ENCODE results near the gene DDX47.

Gene DDX47

DNA sequence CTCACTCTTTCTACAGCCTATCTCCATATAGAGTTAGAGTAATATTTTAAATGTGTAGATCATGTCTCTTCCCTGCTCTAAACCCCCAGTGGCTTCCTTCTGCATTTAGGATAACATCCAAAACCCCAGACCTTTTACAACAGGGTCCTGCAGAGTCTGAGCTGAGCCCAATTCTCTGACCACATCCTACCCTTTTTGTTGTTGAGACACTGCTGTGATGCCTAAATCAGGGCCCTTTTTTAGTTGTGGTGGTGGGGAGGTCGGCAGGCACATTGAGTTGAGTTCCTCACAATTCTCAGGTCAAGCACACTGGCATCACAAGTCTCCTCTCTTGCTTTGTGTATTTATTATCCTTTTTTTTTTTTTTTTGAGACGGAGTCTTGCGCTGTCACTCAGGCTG is 1.8 kb upstream of the DDX47 start:
- H3K4me3 ChIP-seq (ENCODE audit: low read depth, low read length), result no peak overlapping the region
- H3K9me3 ChIP-seq (ENCODE audit: control insufficient read depth, low read length), result no peaks in the 10 kb centered on the region
- H3K27ac ChIP-seq, result no peak overlapping the region
- no peak overlapping the region for H3K9ac ChIP-seq
- peaks cover 11% of the 10 kb centered on the region for H3K4me1 ChIP-seq
- H2AFZ ChIP-seq, result no peak overlapping the region
- no peaks in the 10 kb centered on the region for H3K36me3 ChIP-seq (ENCODE audit: control insufficient read depth, insufficient read depth, low read length)
- TF ChIP-seq, protein P1, sequence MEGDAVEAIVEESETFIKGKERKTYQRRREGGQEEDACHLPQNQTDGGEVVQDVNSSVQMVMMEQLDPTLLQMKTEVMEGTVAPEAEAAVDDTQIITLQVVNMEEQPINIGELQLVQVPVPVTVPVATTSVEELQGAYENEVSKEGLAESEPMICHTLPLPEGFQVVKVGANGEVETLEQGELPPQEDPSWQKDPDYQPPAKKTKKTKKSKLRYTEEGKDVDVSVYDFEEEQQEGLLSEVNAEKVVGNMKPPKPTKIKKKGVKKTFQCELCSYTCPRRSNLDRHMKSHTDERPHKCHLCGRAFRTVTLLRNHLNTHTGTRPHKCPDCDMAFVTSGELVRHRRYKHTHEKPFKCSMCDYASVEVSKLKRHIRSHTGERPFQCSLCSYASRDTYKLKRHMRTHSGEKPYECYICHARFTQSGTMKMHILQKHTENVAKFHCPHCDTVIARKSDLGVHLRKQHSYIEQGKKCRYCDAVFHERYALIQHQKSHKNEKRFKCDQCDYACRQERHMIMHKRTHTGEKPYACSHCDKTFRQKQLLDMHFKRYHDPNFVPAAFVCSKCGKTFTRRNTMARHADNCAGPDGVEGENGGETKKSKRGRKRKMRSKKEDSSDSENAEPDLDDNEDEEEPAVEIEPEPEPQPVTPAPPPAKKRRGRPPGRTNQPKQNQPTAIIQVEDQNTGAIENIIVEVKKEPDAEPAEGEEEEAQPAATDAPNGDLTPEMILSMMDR (IDR thresholded peaks at IDR 0.05), result no peak
- H3K27me3 ChIP-seq (ENCODE audit: control insufficient read depth, insufficient read depth, low read length), result no peaks in the 10 kb centered on the region
- H3K79me2 ChIP-seq, result peaks cover 30% of the 10 kb centered on the region
- H3K4me2 ChIP-seq (ENCODE audit: low read length), result no peak overlapping the region

DNA sequence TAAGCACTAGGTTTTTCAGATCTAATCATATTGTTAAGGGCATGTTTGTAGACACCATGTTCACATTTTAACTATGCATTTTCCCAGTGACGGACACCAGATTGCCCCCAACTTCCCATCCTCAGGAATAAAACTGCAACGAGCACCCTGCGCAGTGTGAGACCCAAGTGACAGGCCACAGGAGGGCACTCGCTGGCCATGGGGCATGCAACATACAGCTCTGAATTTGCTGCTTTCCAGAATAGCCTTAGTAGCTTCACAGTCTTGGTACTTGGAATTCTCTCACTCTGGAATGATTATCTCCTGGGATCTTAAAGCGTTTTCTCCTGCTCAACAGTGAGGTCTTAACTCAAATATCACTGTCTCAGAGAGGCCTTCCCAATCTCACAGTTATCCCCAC is 972 bp upstream of the DDX47 start:
- H3K79me2 ChIP-seq, result peaks cover 31% of the 10 kb centered on the region
- no peaks in the 10 kb centered on the region for H3K36me3 ChIP-seq (ENCODE audit: control insufficient read depth, insufficient read depth, low read length)
- H3K4me1 ChIP-seq, result peaks cover 11% of the 10 kb centered on the region
- H3K4me2 ChIP-seq (ENCODE audit: low read length), result no peak overlapping the region
- peak overlapping the region; percentile 80 for H2AFZ ChIP-seq
- no peaks in the 10 kb centered on the region for H3K27me3 ChIP-seq (ENCODE audit: control insufficient read depth, insufficient read depth, low read length)
- no peak overlapping the region for H3K27ac ChIP-seq
- no peak overlapping the region for H3K4me3 ChIP-seq (ENCODE audit: low read depth, low read length)
- TF ChIP-seq, protein P1 (IDR thresholded peaks at IDR 0.05), result no peak
- H3K9me3 ChIP-seq (ENCODE audit: control insufficient read depth, low read length), result no peaks in the 10 kb centered on the region
- H3K9ac ChIP-seq, result no peak overlapping the region

DNA sequence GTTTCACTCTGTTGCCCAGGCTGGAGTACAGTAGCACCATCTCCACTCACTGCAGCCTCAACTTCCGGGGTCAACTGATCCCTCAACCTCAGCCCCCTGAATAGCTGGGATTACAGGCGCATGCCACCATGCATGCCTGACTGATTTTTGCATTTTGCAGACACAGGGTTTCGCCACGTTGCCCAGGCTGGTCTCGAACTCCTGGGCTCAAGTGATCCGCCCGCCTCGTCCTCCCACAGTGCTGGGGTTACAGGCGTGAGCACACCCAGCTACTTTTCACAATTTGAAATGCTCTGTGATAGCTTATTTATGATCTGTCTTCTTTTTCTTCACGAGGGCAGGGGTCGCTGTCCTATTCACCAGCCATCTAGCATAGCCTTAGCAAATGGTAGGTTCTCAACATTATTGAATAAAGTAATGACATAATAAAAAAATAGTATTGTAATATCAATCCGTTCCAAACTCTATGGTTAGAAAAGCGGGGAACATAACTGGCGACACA is 477 bp upstream of the DDX47 start:
- peaks cover 33% of the 10 kb centered on the region for H3K79me2 ChIP-seq
- TF ChIP-seq, protein P1 (IDR thresholded peaks at IDR 0.05), result no peak
- H3K9me3 ChIP-seq (ENCODE audit: control insufficient read depth, low read length), result no peaks in the 10 kb centered on the region
- no peaks in the 10 kb centered on the region for H3K27me3 ChIP-seq (ENCODE audit: control insufficient read depth, insufficient read depth, low read length)
- peak overlapping the region; percentile 99 for H3K4me3 ChIP-seq (ENCODE audit: low read depth, low read length)
- H3K9ac ChIP-seq, result no peak overlapping the region
- peak overlapping the region; percentile 80 for H2AFZ ChIP-seq
- peak overlapping the region; percentile 51 for H3K4me2 ChIP-seq (ENCODE audit: low read length)
- H3K27ac ChIP-seq, result no peak overlapping the region
- peaks cover 11% of the 10 kb centered on the region for H3K4me1 ChIP-seq
- H3K36me3 ChIP-seq (ENCODE audit: control insufficient read depth, insufficient read depth, low read length), result no peaks in the 10 kb centered on the region

DNA sequence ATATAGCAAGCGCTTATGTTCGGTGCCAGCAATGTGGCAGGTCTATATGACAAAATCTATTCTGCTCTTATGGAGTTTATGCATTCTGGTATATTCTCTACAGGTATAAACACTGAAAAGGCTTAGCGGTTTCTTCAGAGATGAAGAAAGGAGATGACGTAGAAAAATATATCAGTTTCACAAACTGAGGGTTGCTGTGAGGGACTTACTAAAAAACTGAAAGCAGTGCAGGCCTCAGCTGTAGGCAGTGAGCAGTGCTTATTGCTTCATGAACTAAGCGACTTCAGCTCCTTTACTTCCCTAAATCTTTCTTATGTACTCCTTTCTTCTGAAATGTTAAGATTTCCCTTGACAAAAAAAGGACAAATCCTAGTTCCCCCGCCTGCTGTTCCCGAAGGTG is 4.5 kb downstream of the DDX47 start:
- TF ChIP-seq, protein P1 (IDR thresholded peaks at IDR 0.05), result no peak
- peaks cover 14% of the 10 kb centered on the region for H3K4me1 ChIP-seq
- H2AFZ ChIP-seq, result no peak overlapping the region
- H3K27me3 ChIP-seq (ENCODE audit: control insufficient read depth, insufficient read depth, low read length), result no peaks in the 10 kb centered on the region
- H3K4me2 ChIP-seq (ENCODE audit: low read length), result no peak overlapping the region
- H3K9me3 ChIP-seq (ENCODE audit: control insufficient read depth, low read length), result no peaks in the 10 kb centered on the region
- H3K27ac ChIP-seq, result no peak overlapping the region
- peaks cover 34% of the 10 kb centered on the region for H3K79me2 ChIP-seq
- no peak overlapping the region for H3K9ac ChIP-seq
- H3K36me3 ChIP-seq (ENCODE audit: control insufficient read depth, insufficient read depth, low read length), result no peaks in the 10 kb centered on the region
- H3K4me3 ChIP-seq (ENCODE audit: low read depth, low read length), result no peak overlapping the region

DNA sequence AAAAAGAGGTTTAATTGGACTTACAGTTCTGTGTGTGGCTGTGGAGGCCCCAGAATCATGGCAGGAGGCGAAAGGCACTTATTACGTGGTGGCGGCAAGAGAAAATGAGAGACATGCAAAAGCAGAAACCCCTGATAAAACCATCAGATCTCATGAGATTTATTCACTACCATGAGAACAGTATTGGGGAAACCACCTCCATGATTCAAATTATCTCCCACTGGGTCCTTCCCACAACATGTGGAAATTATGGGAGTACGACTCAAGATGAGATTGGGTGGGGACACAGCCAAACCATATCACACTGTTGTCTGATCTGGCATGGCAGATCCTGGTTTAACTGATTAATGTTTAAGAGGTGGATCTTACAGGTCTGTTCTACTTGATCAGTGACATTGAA is 5.6 kb downstream of the DDX47 start:
- TF ChIP-seq, protein P1 (IDR thresholded peaks at IDR 0.05), result no peak
- Histone ChIP-seq H3K9me3 (ENCODE audit: control insufficient read depth, low read length) (no peaks in the 10 kb centered on the region), H3K4me3 (ENCODE audit: low read depth, low read length) (no peak overlapping the region), H3K9ac (no peak overlapping the region), H2AFZ (no peak overlapping the region), H3K4me2 (ENCODE audit: low read length) (no peak overlapping the region), H3K36me3 (ENCODE audit: control insufficient read depth, insufficient read depth, low read length) (no peaks in the 10 kb centered on the region), H3K27me3 (ENCODE audit: control insufficient read depth, insufficient read depth, low read length) (no peaks in the 10 kb centered on the region), H3K27ac (no peak overlapping the region), H3K79me2 (peaks cover 29% of the 10 kb centered on the region), H3K4me1 (peaks cover 14% of the 10 kb centered on the region)

All from parathyroid adenoma (tissue), 2 donors.